HG03342 (cell line): ENCODE results near the gene TBX20.

Experiments
- ATAC-seq: cut with Tn5 transposase; IDR thresholded peaks from one replicate; pipeline ENCODE4 v1.9.1; 2021; ENCODE audit warnings: mild to moderate bottlenecking, moderate library complexity; ENCODE audit not compliant: unreplicated experiment

The TBX20 gene

DNA sequence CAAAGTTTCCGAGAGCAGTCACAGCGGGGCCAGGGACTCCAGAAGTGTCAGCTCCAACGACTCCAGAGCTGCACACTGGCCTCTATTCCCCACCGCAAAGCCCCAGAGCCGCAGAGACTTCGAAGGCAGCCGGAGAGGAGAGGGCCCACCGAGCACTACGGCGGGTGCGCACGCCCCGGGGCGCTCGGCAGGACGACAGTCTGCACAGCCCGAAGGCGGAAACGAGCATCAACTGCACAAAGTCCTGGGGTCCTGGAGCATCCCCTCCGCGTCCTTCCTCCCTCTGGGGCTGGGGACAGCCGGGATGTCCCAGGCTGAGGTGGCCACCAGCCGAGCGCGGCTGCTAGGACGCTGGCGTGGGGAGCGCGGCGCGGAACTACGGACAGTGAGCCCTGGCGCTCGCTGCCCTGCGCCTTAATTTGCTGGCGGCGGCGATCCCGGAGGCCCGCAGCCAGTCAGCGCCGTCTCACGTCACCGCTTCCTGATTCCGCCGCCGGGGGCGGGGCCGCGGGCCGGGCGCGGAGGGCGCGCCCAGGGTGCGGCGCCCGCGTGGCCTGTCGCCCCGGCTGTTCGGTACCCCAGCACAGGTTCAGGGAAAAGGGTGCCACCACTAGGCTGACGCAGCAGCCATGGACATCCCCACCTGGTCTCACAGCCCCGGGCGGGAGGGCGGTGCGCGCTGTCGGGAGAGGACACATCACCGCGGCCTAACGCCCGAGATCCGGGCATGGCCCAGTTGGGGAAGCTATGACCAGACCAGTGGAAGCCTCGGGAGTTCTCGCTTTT lies at the start of gene TBX20:
TBX20 (minus strand) TSS at position 391 of the 786 bp plus-strand sequence. CDS start 480 bp downstream, outside the sequence.
- no peak for ATAC-seq

- ATAC-seq = no peak
Observed at GRCh38 chr7:35289376-35289775, 35.5 kb upstream of the TBX20 start.

- ATAC-seq = no peak
Observed at GRCh38 chr7:35286986-35287385, 33.1 kb upstream of the TBX20 start.

- no peak for ATAC-seq
Observed at GRCh38 chr7:35286422-35286821, 32.5 kb upstream of the TBX20 start.

DNA sequence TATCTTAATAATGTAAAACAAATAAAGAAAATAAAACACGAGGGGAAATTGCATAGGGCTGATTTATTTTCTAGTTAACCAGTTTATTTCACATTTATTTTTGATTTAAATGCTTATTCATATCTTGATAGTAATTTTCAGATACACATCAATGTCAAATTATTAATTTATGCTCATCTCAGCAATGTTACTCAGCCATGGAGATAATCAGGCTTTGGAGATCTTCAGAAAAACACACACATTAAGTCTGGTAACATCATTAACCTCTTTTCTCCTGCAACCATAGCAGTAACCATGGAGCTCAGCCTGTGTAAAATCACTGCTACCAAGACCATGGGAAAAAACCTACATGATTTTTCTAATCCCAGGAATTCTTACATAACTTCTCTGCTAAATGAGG lies 31.9 kb upstream of the TBX20 start:
- ATAC-seq = no peak

DNA sequence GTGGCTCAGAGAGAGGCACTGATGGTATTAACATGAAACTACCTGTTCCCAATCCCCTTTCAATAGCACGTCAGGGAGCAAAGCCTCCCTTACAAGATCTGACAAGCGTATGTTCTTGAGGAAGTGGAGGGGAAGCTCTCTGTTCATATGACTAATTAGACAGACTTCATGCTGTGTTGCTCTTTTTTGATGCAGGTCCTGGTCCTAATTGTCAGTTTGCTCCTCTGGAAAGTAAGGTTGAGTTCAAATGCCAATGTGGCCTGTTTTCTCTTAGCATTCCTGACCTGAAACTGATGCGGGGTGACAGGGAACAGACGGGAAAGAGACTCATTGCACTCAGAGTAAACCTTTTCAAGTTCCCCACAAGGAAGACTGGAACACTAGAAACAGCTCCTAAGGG lies 27.0 kb upstream of the TBX20 start:
- no peak for ATAC-seq

GRCh38 chr7:35277359-35277758 lies 23.5 kb upstream of the TBX20 start:
- ATAC-seq = no peak

DNA sequence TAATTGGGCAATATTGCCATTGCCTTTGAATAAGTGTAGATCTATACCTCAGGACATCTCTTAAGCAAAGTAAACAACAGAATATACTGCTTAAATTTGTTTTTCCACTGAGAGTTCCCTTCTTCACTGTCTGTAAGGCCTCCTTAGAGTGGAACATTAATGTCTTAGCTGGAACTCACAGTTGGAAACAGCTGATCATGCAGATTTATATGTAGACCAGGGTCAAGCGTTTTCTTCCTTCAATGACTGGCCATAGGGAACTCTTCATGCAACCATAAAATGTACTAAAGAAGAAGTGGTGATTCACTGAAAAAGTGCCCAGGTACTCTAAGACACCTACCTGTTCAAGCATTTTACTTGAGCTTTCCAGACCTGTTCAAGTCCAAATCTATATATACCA lies 18.3 kb upstream of the TBX20 start:
- ATAC-seq = no peak

DNA sequence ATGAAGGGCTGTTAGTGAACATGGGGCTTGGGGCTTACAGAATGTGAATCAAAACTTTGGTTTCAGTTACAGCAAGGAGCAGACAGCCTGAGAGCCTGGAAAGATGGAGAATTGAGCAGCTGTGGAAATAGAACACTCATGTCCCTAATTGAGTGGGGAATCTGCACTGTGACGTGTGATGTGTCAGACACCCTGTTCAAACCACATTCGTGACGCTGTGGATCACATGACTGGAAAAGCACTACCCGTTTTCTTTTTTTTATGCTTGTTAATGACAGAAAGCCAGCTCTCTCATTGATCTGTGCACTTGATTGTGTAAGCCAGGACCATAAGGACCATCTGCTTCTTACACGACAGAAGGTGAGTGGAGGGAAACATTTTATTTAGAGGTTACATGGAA lies 15.1 kb upstream of the TBX20 start:
- no peak for ATAC-seq

DNA sequence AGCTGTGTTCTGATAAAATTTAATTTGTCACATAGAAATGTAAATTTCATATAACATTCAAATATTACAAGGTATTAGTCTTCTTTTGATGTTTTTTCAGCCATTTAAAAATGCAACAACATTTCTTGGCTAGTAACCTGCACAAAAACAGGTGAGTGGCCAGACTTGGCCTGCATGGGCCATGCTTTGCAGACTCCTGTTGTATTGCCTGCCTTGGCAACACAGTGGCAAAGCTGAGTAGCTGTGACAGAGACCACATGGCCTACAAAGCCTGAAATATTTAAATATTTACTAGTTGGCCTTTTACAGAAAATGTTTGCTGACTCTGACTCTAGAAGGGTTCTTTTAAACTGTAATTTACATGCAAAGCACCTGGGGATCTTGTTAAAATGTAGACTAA lies 13.5 kb upstream of the TBX20 start:
- ATAC-seq = no peak

- no peak for ATAC-seq
Observed at GRCh38 chr7:35263396-35263795, 9.5 kb upstream of the TBX20 start.

DNA sequence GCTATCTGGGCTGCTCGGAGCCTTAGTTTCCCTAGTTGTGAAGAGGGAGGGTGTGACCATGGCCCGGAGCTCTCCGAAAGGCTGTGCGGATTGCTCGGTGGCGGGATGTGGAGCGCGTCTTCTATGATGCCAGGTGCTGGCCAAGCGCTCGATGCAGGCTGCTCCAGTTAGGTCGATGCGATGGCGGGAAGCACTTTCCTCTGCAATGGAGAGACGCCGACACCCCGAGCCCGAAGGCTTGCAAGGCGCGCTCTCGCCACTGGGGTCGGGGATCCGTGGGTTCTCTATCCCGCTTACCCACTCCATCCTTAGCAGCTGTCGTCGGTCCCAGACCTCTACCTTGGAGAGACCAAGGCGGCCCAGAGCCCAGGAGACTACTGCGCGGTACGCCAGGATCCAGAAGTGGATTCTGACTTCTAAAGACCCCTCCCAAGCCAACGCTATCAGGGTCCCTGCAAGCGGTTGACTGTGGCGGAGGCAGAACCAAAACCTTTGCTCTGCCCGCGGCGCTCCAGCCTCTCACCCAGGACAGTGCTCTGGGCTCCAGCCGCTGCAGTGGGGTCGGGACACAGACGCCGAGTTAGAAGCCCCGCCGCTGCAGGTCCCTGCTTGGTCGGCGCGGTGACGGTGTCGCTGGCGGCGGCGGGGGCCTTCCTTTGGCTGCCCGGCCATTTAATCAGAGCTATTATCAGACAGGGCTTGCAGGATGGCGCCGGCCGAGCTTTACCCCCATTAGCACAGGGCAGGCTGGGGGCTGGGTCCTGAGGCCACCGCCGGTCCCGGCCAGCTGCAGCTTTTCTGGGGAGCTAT lies 7.8 kb upstream of the TBX20 start:
- ATAC-seq = no peak

GRCh38 chr7:35261041-35261440 lies 7.1 kb upstream of the TBX20 start:
- ATAC-seq = no peak

GRCh38 chr7:35260246-35260645 lies 6.3 kb upstream of the TBX20 start:
- ATAC-seq = no peak

- no peak for ATAC-seq
Observed at GRCh38 chr7:35259523-35259908, 5.6 kb upstream of the TBX20 start.

GRCh38 chr7:35258868-35259522 lies 5.1 kb upstream of the TBX20 start:
- ATAC-seq = no peak

- no peak for ATAC-seq
Observed at GRCh38 chr7:35258125-35258867, 4.4 kb upstream of the TBX20 start.

DNA sequence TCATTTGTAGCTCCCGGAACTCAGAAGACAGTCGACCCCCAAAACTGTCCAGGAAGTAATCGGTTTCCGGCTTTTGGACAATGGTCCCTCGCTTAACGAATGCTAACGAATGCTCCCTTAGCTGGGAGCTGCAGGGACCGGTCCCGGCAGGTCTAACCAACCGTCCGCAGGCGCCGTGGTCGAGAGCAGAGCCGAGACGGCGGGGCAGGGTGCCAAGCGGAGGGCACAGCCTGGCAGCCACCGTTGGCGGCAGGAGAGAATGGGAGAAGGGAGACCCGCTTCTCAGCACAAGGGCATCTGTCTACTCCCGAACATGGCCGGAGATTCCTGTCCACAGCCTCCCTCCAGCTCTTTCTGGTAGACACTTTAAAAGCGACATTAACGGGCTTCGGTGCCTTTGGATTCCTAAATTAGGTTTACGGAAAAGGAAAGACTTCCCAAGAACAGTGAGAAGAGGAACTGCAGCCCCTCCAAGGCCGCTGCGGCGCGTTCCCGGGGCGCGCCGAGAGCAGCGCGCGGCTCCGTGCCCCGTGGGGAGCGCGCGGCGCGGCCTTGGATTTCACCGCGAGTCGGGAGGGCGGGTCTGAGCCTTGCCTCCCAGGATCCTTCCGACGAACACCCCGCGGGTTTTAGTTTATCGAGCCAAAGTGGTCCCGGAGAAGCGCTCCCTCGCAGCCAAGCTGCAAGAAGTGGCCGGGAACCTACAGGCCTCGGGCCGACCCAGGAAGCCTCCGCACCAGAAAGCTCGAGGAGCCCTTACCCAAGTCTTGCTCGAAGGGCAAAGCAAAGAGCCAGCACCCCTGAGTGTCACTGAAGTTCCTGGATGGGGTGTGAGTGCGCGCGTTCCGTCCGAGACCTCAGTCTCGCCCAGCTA lies 3.6 kb upstream of the TBX20 start:
- ATAC-seq = no peak

- no peak for ATAC-seq
Observed at GRCh38 chr7:35256256-35257175, 2.6 kb upstream of the TBX20 start.
